H1 (cell line): ENCODE measurements around the gene HBA2. TPM values are rescaled to one million over a fixed set of nuclear protein-coding genes. Genes with fewer than 3 reads are reported as not detected.

Experiments
- NRF1 ChIP-seq: IDR thresholded peaks from 2 replicates; pipeline ENCODE4 v1.6.1; 2011; ENCODE audit warnings: mild to moderate bottlenecking, low read depth, low read length, improper control_type of control experiment
- SAP30 ChIP-seq: fragments of 300-600 bp; sonication (generic); IDR thresholded peaks from 2 replicates; pipeline ENCODE4 v1.7.1; 2012; ENCODE audit warnings: low read length, moderate library complexity, mild to moderate bottlenecking, inconsistent platforms; ENCODE audit not compliant: insufficient read depth, insufficient replicate concordance
- SRF ChIP-seq: IDR thresholded peaks from 2 replicates; pipeline ENCODE4 v1.6.1; 2011; ENCODE audit warnings: mild to moderate bottlenecking, low read depth, low read length, moderate library complexity
- SUZ12 ChIP-seq: fragments of 200-600 bp; sonication (generic); IDR thresholded peaks from 2 replicates; pipeline ENCODE4 v1.6.1; 2012; ENCODE audit warnings: mild to moderate bottlenecking, inconsistent platforms, low read length, moderate library complexity, mixed read lengths
- polyA plus RNA-seq, 7 experiments: library from polyadenylated mRNA; depleted of rRNA in 3 of 7; stranded (reverse) in 5 of 7; unstranded in 2 of 7; fragments of >200 nt in 5 of 7; fragments of 200-250 nt in 2 of 7; gene quantifications; 1 replicate in 5 of 7; 2 replicates in 1 of 7; 4 replicates in 1 of 7; pipeline versions ENCODE4 v1.2.1 to v1.2.3, GENCODE V29; 2011 to 2013; ENCODE audit warnings: missing spikeins in 2 of 7, mixed read lengths in 2 of 7
- total RNA-seq: library from RNA; stranded (reverse); fragmentation: NEBNext Ultra II Directional; extraction: Animal tissue kit (Norgen Biotek cat#: 25700); gene quantifications from 2 replicates; pipeline ENCODE4 v1.2.1, GENCODE V29; 2021

The HBA2 gene
- total and polyA plus RNA-seq, 2 of the 8 experiments (the other 6 are each of a cell fraction or from before 2014, with no cell fraction given) = 6.1 TPM; not detected in 1

DNA sequence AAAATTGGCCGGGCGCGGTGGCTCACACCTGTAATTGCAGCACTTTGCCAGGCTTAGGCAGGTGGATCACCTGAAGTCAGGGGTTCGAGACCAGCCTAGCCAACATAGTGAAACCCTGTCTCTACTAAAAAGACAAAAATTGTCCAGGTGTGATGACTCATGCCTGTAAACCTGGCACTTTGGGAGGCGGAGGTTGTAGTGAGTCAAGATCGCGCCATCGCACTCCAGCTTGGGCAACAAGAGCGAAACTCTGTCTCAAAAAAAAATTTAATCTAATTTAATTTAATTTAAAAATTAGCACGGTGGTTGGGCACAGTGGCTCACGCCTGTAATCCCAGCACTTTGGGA, 6.0 kb downstream of the HBA2 start (continued):
- TF ChIP-seq NRF1 (no peak), SAP30 (no peak), SUZ12 (no peak), SRF (no peak)
